Measurements from ENCODE around the gene RPL39L.
A peak's percentile ranks its signal among the peaks of the same experiment; 100 is the strongest.
"Not testable (repeated sequence)": the region's sequence is repeated elsewhere in the genome, so short reads cannot be mapped to it uniquely, and the experiment has no call there.

RPL39L gene

GRCh38 chr3:187136936-187137335 is 2.4 kb downstream of the RPL39L start:
- peak; percentile 23 for DNase-seq (ENCODE audit: low spot score)

- no peak for DNase-seq (ENCODE audit: low spot score)
These were observed 3.0 kb downstream of the RPL39L start for GRCh38 chr3:187136337-187136736.

DNA sequence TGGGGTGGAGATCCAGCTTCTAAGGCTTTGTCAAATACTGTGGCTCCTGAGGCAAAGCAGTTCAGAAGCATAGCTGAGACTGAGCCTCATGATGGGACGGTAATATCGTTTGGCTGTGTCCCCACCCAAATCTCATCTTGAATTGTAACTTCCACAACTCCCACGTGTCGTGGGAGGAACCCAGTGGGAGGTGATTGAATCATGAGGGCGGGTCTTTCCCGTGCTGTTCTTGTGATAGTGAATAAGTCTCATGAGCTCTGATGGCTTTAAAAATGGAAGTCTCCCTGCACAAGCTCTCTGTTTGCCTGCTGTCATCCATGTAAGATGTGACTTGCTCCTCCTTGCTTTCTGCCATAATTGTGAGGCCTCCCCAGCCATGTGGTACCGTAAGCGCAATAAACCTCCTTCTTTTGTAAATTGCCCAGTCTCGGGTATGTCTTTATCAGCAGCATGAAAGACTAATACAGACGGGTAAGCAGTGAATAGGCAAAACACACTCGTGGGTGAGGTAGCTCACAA is 4.1 kb downstream of the RPL39L start:
- DNase-seq (ENCODE audit: low spot score) = not testable (repeated sequence)

DNA sequence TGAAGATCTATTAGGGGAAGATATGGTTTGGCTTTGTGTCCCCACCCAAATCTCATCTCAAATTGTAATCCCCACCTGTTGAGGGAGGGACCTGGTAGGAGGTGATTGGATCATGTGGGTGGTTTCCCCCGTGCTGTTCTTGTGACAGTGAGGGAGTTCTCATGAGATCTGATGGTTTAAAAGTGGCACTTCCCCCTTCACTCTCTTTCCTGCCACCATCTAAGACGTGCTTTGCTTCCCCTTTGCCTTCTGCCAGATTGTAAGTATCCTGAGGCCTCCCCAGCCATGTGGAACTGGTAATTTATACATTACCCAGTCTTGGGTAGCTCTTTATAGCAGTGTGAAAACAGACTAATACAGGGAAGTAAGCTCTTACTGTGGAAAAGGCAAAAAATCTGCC is 6.1 kb downstream of the RPL39L start:
- DNase-seq (ENCODE audit: low spot score) = not testable (repeated sequence)

DNA sequence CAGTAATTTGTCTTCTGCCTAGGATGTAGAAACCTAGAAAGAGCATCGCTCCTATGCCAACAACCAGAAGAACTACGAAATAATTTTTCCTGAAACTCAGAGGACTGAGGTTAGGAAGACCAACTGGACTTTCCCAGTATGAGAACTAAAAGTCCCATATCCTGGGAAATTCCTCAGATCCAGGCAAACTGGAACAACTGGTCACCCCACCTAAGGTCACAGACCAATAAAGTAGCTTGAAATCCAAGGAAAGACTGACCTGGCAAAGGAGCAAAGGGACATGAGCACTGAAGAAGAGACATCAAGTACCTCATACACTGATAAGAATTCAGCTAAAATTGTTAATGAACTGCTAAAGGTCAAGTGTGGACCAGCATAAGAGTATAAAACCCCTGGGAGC is 6.6 kb downstream of the RPL39L start:
- no peak for DNase-seq (ENCODE audit: low spot score)

- no peak for DNase-seq (ENCODE audit: low spot score)
These were observed 7.3 kb downstream of the RPL39L start for GRCh38 chr3:187131981-187132380.

DNA sequence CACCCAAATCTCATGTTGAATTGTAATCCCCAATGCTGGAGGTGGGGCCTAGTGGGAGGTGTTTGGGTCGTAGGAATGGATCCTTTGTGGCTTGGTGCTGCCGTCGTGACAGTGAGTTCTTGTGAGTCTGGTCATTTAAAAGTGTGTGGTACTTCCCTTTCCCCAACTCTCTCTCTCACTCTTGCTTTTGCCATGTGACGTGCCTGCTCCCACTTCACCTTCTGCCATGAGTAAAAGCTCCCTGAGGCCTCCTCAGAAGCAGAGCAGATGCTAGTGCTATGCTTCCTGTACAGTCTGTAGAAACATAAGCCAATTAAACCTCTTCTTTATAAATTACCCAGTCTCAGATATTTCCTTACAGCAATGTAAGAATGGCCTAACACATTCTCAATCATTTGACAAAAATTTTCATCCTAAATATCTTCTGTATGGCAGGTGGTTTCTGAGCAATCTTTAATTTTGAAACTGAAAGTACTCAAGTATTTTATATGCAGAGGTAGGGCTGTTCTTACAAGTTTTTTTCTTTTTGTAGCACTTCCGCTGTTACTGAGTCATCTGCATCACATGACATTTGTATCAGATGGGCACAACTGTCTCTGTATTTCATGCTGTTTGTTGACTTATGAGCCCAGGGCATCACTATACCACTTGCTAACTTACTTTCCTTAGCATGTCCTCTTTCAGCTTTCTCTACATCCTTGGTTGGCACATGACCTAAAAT is 8.8 kb downstream of the RPL39L start:
- peak; percentile 12 for DNase-seq (ENCODE audit: low spot score)

- DNase-seq (ENCODE audit: low spot score) = no peak
These were observed 13.8 kb downstream of the RPL39L start for GRCh38 chr3:187125319-187126031.

DNA sequence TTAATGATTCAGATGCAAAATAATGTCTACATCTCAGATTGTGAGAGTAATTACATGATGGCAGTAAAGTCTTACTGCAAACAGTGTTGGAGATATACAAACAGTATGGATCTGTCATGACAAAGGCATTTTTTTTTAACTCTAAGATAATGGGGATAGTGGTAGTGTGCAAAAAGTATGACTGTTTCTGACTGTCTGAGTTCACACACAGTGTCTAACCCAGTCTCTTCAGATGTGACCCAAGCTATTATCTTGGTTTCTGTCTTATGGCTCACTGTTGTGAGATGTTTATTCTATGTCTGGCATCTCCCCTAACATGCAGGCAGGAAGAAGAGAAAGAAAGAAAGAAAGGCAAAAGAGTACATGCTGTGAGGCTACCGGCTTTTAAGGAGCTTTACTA is 17.0 kb downstream of the RPL39L start:
- no peak for DNase-seq (ENCODE audit: low spot score)

DNA sequence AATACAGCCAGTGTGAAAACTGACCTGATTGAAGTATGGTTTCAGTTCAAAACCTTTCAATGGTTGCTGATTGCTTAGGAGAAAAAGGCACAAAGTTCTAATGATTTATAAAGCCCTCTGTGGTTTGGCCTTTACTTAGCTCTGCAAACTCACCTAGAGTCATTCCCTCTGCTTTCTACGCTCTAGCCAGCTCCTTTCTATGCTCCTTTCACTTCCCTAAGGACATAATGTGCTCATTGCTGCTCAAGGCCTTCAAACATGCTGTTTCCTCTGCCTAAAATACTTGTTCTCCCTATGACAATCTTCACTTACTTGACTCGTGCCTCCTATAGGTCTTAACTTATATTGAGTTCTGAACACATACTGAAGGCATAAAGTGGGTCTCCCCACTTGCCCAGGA is 19.0 kb downstream of the RPL39L start:
- no peak for DNase-seq (ENCODE audit: low spot score)

DNA sequence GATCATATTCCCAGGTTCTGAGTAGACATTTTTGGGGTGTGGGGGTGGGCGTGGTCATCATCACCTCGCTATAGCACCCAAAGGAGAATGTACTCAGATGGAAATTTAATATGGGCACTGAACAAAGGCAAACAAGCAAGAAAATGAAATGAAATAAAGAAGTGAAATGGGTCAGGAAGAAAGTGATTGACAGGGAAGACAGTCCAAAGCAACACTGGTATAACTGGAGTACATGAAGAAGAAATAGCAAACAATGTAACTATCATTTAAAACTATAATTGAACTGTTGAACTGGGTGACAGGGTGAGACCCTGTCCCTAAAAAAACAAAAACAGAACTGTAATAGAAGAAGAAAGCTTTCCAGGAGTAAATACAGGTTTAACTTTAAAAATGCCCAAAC is 24.8 kb downstream of the RPL39L start:
- no peak for DNase-seq (ENCODE audit: low spot score)

DNA sequence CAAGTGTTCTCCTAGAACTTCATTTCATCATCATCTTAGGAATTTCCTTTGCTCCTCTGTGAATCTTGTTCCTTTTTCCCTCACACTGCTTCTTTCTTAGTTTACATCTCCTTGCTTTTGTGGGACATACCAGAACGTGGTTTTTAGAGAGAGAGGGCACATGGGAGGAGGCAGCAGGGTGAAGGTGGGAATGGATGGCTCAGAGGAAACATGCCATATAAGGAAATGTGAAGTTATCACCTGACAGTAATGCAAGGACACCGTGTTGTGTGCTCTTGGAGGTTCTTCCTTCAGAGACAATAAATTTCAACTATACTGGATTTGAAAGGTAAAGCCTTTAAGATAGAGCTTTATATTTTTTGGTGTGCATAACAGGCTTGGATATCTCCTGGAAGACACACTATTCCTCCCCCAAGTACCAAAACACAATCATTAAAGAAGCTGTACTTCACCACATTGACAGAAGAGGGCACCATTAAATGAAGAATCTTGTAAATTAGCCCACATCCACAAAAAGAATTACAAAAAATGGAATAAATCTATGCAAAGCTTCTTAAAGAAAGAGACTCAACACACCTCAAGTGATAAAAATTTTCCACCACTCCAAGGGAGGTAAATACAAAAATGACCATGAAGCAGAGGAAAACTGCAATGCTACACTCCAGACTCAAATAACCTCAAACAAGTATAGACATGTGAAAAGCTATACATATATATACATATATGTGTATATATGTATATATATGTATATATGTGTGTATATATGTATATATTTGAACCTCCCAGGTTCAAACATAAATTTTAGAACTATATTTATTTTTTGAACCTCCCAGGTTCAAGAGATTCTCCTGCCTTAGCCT is 26.1 kb downstream of the RPL39L start:
- peak; percentile 8 for DNase-seq (ENCODE audit: low spot score)

- DNase-seq (ENCODE audit: low spot score) = no peak
These were observed 29.1 kb downstream of the RPL39L start for GRCh38 chr3:187110156-187110555.

DNA sequence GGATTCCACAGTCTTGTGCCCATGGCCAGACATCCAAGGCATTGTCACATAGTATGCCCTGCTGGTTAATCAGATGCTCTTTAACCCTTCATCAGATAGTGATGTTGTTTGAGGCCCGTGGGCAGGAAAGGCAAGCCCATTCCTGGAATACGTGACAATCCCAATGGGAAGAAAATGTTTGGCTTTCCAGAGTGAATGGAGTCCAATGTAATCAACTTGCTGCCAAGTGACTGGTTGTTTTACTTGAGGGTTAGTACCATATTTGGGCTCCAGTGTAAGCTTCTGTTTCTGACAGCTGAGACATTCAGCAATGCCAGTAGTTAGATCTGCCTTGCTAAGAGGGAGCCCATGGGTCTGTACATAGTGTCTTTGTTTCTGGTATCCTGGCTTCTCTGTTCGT is 31.3 kb downstream of the RPL39L start:
- no peak for DNase-seq (ENCODE audit: low spot score)

DNA sequence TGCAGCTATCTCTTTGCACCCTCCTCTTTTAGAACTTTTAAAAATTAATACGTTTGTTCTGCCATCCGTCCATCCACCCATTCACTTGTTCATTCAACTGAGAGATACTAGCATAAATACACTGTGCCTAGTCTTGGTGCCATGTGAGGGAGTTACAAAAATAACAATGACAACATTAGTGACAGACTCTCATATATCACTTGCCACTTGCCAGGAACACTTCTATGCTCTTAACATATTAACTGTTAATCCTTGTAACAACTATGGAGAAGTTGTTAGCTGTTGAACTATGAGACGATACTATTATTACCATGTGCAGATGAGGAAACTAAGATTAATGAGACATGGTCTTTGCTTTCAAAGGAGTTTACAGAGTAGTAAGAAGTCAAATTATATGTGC is 33.6 kb downstream of the RPL39L start:
- DNase-seq (ENCODE audit: low spot score) = no peak

- peak; percentile 6 for DNase-seq (ENCODE audit: low spot score)
These were observed 34.4 kb downstream of the RPL39L start for GRCh38 chr3:187104933-187105332.

GRCh38 chr3:187104342-187104741 is 35.0 kb downstream of the RPL39L start:
- no peak for DNase-seq (ENCODE audit: low spot score)

DNA sequence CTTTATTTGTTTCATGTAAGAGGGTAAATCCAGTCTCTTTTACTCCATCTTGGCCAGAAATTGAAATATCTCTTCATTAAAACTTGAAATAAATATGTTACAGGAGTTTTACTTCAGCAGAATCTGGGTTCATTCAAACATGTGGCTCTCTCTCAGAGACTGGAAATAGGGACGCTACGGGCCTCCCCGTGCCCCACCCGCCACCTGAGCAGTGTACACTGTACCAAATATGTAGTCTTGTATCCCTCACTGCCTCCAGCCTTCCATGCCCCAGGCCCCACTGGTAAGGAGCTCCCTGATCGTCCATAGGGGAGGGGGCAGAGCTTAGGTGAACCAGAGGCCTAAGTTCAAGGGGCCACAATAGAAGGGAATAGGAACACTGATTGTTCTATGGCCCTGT is 36.0 kb downstream of the RPL39L start:
- DNase-seq (ENCODE audit: low spot score) = no peak

GRCh38 chr3:187102073-187102634 is 37.1 kb downstream of the RPL39L start:
- no peak for DNase-seq (ENCODE audit: low spot score)

DNA sequence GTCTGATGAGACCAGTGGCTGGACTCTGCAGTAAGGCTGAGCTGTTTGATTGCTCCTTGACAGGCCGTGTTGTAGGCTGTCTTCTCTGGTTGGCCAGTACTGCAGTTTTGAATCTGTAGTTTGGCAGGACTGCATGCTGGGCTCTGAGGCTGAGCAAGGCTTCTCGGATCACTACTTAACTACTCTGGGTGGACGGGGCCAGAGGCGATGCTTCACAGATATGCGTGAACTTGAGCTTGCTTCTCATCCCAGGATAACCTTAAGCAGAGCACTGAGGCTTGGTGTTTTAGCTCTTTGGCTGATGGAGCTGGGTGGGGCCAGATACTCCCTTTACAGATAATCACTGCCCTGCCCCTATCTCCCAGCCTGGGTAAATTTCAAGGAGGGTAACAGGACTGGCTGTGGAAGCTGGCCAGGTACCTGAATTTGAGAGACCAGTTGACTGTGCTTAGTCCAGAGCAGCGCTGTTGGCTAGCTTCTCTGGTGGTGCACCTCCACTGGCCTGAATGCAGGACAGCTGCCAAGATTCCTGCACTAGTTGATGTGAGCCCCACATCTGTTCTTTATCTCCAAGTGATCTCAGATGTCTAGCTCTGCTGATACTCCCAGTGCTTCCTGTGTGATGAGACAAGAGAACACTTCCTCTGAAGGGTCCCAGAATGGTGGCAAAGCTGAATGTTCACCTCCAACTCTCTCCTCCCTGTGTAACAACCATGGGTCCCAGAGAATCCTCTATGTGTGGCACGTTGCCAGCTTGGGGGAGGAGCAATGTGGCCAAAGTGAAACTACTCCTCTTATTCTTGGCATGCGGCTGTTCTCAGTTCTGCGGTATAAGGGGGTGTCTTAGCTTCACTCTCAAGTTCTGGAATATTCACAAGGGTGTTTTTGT is 37.9 kb downstream of the RPL39L start:
- peak; percentile 53 for DNase-seq (ENCODE audit: low spot score)

DNA sequence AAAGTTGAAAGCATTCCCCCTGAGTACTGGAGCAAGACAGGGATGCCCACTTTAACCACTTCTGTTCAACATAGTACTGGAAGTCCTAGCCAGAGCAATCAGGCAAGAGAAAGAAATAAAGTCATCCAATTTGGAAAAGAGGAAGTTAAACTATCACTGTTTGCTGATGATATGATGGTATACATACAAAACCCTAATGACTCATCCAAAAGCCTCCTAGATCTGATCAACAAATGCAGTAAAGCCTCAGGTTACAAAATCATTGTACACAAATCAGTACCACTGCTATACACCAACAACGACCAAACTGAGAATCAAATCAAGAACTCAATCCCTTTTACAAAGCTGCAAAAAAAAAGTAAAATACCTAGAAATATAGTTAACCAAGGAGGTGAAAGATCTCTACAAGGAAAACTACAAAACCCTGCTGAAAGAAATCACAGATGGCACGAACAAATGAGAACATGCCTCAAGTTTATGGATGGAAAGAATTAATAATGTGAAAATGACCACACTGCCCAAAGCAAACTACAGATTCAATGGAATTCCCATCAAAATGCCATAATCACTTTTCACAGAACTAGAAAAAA is 40.3 kb downstream of the RPL39L start:
- DNase-seq (ENCODE audit: low spot score) = no peak
